ENCODE data around the gene CMTM4. TPM values are rescaled to one million over a fixed set of nuclear protein-coding genes. Genes with fewer than 3 reads are reported as not detected.

Gene CMTM4
- total and polyA plus RNA-seq, 2 of the 4 experiments (the other 2 are of a cell fraction) = 9.0 to 14.5 TPM

DNA sequence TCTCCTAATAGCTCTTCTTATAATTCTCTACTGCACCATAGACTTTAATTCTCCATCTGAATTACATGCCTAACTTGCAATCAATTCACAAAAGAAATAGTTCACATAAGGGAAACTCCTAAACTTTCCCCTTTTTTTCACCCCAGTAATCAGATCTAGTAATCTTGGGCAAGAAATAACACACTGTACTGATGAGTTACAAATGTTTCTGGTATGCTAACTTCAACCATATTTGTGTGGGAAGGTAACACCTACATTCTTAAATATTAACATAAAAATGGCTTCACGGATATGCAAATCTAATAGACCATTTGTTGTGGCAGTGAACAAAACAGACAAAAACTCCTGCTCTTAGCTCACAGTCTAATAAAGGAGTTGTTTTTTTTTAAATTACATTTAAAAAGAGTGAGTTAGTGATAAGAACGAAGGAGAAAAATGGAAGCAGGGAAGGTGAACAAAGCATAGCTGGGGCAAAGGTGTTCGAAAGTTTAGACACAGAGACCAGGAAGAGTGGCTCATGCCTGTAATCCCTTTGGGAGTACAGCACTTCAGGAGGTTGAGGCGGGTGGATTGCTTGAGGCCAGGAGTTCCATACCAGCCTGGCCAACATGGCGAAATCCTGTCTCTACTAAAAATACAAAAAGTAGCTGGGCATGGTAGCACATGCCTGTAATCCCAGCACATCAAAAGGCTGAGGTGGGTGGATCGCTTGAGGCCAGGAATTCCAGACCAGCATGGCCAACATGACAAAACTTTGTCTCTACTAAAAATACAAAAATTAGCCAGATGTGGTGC, 57.3 kb downstream of the CMTM4 start:
- ATAC-seq (ENCODE audit: low read depth) (peak; percentile 37; the same call in 1 of the 2 replicates), DNase-seq (no peak)
- Histone ChIP-seq H3K27me3 (ENCODE audit: control insufficient read depth, insufficient read depth, low read length) (no peaks in the 10 kb centered on the region), H2BK15ac (ENCODE audit: low read depth, low read length) (no peak overlapping the region), H2BK5ac (ENCODE audit: low read depth, low read length, poor library complexity, severe bottlenecking) (no peak overlapping the region), H4K91ac (ENCODE audit: insufficient read depth, low read depth, low read length) (no peak overlapping the region), H3K4me2 (ENCODE audit: low read depth, low read length) (no peak overlapping the region), H2AFZ (replicated peaks; ENCODE audit: low read length, poor library complexity) (no peak overlapping the region), H3K36me3 (ENCODE audit: control insufficient read depth, insufficient read depth, low read length) (no peaks in the 10 kb centered on the region), H3K27ac (ENCODE audit: insufficient read depth, low read length) (no peak overlapping the region), H2AK5ac (ENCODE audit: low read depth, low read length) (no peak overlapping the region), H3K18ac (ENCODE audit: low read depth, low read length) (no peak overlapping the region), H3K14ac (replicated peaks; ENCODE audit: low read depth, low read length) (no peak overlapping the region), H4K20me1 (ENCODE audit: insufficient read depth, low read length) (no peaks in the 10 kb centered on the region), H3K4me1 (ENCODE audit: control insufficient read depth, insufficient read depth, low read length) (peaks cover 8% of the 10 kb centered on the region; the same call in 1 of the 2 replicates), H3K9ac (ENCODE audit: low read depth, low read length) (no peak overlapping the region), H4K5ac (ENCODE audit: low read depth, low read length) (no peak overlapping the region), H3K4ac (ENCODE audit: low read depth, low read length) (no peak overlapping the region), H3K23ac (ENCODE audit: low read depth, low read length) (no peak overlapping the region), H3K4me3 (ENCODE audit: insufficient read depth, low read depth, low read length) (no peak overlapping the region), H4K8ac (ENCODE audit: low read depth in 2 of 2, low read length in 2 of 2) (no peak overlapping the region), H3K9me3 (ENCODE audit: control insufficient read depth, insufficient read depth, low read length) (no peaks in the 10 kb centered on the region), H3K56ac (ENCODE audit: extremely low read depth, insufficient read depth, low read length) (no peak overlapping the region), H3K9me1 (ENCODE audit: insufficient read depth, low read length) (peaks cover 2% of the 10 kb centered on the region; the same call in 1 of the 2 replicates), H2BK20ac (ENCODE audit: low read depth, low read length) (no peak overlapping the region), H2BK120ac (ENCODE audit: low read depth, low read length) (no peak overlapping the region), H2AK9ac (replicated peaks; ENCODE audit: low read depth, low read length, poor library complexity) (no peak overlapping the region), H3K79me1 (ENCODE audit: low read depth in 1 of 2, low read length in 2 of 2) (no peaks in the 10 kb centered on the region)
- CTCF ChIA-PET = interaction anchor here (0.6 to 1.5 kb wide), 3 partner anchors 11 to 29 kb away, joined by 4 to 6 read pairs (median 4); no protein-coding TSS in a partner anchor
- dilution Hi-C loops (cut with HindIII; ENCODE audit: low sequenced_read_pairs, unreplicated experiment) = no loop called here
- in situ Hi-C loops (cut with MboI; ENCODE audit: low sequenced_read_pairs) = no loop called here
- WGBS, 2 experiments (ENCODE audit: extremely low coverage in 2 of 2, insufficient read length in 1 of 2) = 93 to 100% methylated on average over 1 to 3 of the region's 6 CpGs
- intact Hi-C loops (cut with micrococcal nuclease) = no loop called here
- POLR2A ChIA-PET (ENCODE audit: unreplicated experiment) = interaction anchor here (0.5 kb wide), 1 partner anchor 13 kb away, joined by 4 read pairs; no protein-coding TSS in a partner anchor
- BruUV-seq (replicated peaks) = no TSS peak
- TF ChIP-seq RCOR1 (IDR thresholded peaks at IDR 0.05; ENCODE audit: insufficient replicate concordance, low read length) = no peak
- no peak for TF ChIP-seq SMC3 (IDR thresholded peaks at IDR 0.05; ENCODE audit: low read depth, low read length)
- no peak for TF ChIP-seq RFX5 (IDR thresholded peaks at IDR 0.05; ENCODE audit: low read depth, low read length)
- TF ChIP-seq CHD1 (IDR thresholded peaks at IDR 0.05; ENCODE audit: low read depth, low read length) = no peak
- TF ChIP-seq BHLHE40 (IDR thresholded peaks at IDR 0.05; ENCODE audit: low read depth, low read length) = no peak
- no peak for TF ChIP-seq CEBPB (IDR thresholded peaks at IDR 0.05; ENCODE audit: low read depth, low read length)
- TF ChIP-seq ELK1 (IDR thresholded peaks at IDR 0.05; ENCODE audit: borderline replicate concordance, low read depth, low read length) = no peak
- TF ChIP-seq MXI1 (IDR thresholded peaks at IDR 0.05; ENCODE audit: borderline replicate concordance, low read depth, low read length) = no peak
- no peak for TF ChIP-seq FOS (IDR thresholded peaks at IDR 0.05; ENCODE audit: low read depth, low read length)
- TF ChIP-seq, protein P1, sequence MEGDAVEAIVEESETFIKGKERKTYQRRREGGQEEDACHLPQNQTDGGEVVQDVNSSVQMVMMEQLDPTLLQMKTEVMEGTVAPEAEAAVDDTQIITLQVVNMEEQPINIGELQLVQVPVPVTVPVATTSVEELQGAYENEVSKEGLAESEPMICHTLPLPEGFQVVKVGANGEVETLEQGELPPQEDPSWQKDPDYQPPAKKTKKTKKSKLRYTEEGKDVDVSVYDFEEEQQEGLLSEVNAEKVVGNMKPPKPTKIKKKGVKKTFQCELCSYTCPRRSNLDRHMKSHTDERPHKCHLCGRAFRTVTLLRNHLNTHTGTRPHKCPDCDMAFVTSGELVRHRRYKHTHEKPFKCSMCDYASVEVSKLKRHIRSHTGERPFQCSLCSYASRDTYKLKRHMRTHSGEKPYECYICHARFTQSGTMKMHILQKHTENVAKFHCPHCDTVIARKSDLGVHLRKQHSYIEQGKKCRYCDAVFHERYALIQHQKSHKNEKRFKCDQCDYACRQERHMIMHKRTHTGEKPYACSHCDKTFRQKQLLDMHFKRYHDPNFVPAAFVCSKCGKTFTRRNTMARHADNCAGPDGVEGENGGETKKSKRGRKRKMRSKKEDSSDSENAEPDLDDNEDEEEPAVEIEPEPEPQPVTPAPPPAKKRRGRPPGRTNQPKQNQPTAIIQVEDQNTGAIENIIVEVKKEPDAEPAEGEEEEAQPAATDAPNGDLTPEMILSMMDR (conservative IDR thresholded peaks at IDR 0.05; ENCODE audit: low read depth, low read length) = no peak
- no peak for TF ChIP-seq MAFK (IDR thresholded peaks at IDR 0.05; ENCODE audit: low read depth, low read length)
- no peak for TF ChIP-seq MAZ (IDR thresholded peaks at IDR 0.05; ENCODE audit: borderline replicate concordance, low read depth, low read length)
- no peak for TF ChIP-seq USF2 (IDR thresholded peaks at IDR 0.05; ENCODE audit: low read depth, low read length)
- no peak for TF ChIP-seq NFE2L2 (IDR thresholded peaks at IDR 0.05; ENCODE audit: low read depth, low read length)

Data from IMR-90 (cell line).